ENCODE data around the gene ABHD3.
"Not testable (repeated sequence)": the region's sequence is repeated elsewhere in the genome, so short reads cannot be mapped to it uniquely, and the experiment has no call there.

ABHD3 gene

DNA sequence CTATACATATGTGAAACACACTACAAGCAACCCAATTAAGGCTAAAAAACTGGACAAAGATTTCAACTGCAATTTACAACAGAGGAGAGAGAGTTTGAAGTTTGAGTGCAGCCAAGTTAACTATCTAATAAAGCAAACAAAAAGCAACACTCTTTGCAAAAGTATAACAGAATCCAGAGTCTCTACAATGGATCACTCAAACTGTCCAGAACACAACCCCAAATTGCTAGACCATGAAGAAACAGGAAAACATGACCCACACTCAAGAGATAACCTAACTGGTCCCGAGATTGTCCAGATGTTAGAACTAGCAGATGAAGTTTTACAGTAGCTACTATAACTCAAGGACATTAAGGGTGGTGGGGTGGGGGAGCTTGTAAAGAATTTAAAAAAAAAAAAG lies 14.8 kb downstream of the ABHD3 start:
- ChIA-PET POLR2A (no interaction called here), CTCF (no interaction called here)
- TF ChIP-seq CTCF (IDR thresholded peaks at IDR 0.05; ENCODE audit: control extremely low read depth, extremely low read depth, low read depth, missing control alignments) = no peak
- DNase-seq (ENCODE audit: extremely low spot score) = no peak

DNA sequence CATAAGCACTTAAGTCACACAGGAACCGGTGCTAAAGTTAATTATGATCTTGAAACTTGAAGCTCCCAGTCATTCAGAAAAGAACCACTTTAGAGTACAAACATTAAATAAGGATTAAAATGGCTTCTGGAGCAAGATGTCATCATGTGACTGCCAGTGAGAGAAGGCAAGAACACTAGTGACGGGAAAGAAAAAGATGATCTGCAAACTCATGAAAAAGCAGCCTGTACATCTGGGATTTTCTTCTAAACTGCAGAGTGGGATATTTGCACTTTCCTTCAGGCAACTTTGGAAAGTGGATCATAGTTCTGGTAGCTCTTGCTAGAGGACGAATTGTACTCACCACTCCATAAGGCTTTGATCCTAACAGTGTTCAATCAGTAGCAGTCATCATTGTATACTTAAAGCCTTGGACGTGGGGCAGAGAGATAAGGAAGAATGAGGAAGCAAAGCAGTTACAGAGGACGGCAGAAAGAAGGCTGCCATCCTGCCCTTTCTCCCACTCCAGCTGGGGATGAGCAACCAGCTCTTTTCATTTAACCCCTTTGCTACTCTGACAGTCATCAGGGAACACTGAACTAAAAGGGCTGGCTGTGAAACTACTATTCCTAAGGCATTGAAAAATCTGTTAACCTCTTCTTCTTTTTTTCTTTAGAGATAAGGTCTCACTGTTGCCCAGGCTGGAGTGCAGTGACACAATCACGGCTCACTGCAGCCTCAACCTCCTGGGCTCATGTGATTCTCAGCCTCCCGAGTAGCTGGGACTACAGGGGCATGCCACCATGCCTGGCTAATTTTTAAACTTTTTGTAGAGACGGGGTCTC lies 18.1 kb downstream of the ABHD3 start:
- TF ChIP-seq CTCF (IDR thresholded peaks at IDR 0.05; ENCODE audit: control extremely low read depth, extremely low read depth, low read depth, missing control alignments) = no peak
- DNase-seq (ENCODE audit: extremely low spot score) = no peak
- CTCF ChIA-PET = interaction anchor here (0.8 to 2.7 kb wide), 4 partner anchors 10 to 86 kb away, joined by 3 to 12 read pairs (median 3); partner anchors contain the start of gene ESCO1
- POLR2A ChIA-PET = no interaction called here

DNA sequence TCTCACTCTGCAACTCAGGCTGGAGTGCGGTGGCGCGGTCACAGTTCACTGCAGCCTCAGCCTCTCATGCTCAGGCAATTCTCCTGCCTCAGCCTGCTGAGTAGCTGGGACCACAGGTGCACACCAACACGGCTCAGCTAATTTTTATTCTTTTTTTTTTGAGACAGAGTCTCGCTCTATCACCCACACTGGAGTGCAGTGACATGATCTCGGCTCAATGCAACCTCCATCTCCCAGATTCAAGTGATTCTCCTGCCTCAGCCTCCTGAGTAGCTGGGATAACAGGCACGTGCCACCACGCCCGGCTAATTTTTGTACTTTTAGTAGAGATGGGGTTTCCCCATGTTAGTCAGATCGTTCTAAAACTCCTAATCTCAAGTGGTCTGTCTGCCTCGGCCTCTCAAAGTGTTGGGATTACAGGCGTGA lies 19.0 kb downstream of the ABHD3 start:
- ChIA-PET POLR2A (interaction anchor here (0.6 kb wide), 1 partner anchor 27 kb away, joined by 7 read pairs; no protein-coding TSS in a partner anchor), CTCF (interaction anchor here (1.2 to 2.7 kb wide), 3 partner anchors 16 to 85 kb away, joined by 3 to 12 read pairs (median 3); partner anchors contain the start of gene ESCO1)
- not testable (repeated sequence) for DNase-seq (ENCODE audit: extremely low spot score)

- DNase-seq (ENCODE audit: extremely low spot score) = peak; percentile 39
- CTCF ChIA-PET = interaction anchor here (2.7 kb wide), 1 partner anchor 84 kb away, joined by 12 read pairs; the partner anchor contains the start of gene ESCO1
- POLR2A ChIA-PET = no interaction called here
- no peak for TF ChIP-seq CTCF (IDR thresholded peaks at IDR 0.05; ENCODE audit: control extremely low read depth, extremely low read depth, low read depth, missing control alignments)
Observed at GRCh38 chr18:21684731-21685130, 19.8 kb downstream of the ABHD3 start.

GRCh38 chr18:21682371-21683051 lies 22.1 kb downstream of the ABHD3 start:
- ChIA-PET POLR2A (no interaction called here), CTCF (interaction anchor here (0.9 to 1.8 kb wide), 6 partner anchors 9 to 169 kb away, joined by 3 to 9 read pairs (median 4); partner anchors contain the start of gene ESCO1)
- TF ChIP-seq CTCF (IDR thresholded peaks at IDR 0.05; ENCODE audit: control extremely low read depth, extremely low read depth, low read depth, missing control alignments) = no peak
- peak; percentile 53 for DNase-seq (ENCODE audit: extremely low spot score)

GRCh38 chr18:21680161-21680560 lies 24.4 kb downstream of the ABHD3 start:
- TF ChIP-seq CTCF (IDR thresholded peaks at IDR 0.05; ENCODE audit: control extremely low read depth, extremely low read depth, low read depth, missing control alignments) = no peak
- CTCF ChIA-PET = interaction anchor here (0.9 to 2.0 kb wide), 4 partner anchors 11 to 140 kb away, joined by 3 to 4 read pairs (median 4); partner anchors contain the start of genes ESCO1 and SNRPD1
- POLR2A ChIA-PET = no interaction called here
- no peak for DNase-seq (ENCODE audit: extremely low spot score)
